HepG2 (cell line): Measurements from ENCODE around the gene POLR1D. TPM values are rescaled to one million over a fixed set of nuclear protein-coding genes. Genes with fewer than 3 reads are reported as not detected.
A peak's percentile ranks its signal among the peaks of the same experiment; 100 is the strongest.

Experiments used
- ARID5B ChIP-seq: IDR thresholded peaks from 2 replicates; pipeline ENCODE4 v1.4.0; 2020; ENCODE audit warnings: mild to moderate bottlenecking, missing genetic modification reagents
- ATF7-NPFF ChIP-seq: sonication (generic); formaldehyde crosslinking; IDR thresholded peaks from 2 replicates; pipeline ENCODE4 v1.8.1; 2023; ENCODE audit warnings: mild to moderate bottlenecking, low read depth, missing genetic modification reagents, moderate library complexity
- ESRRA ChIP-seq: sonication (generic); formaldehyde crosslinking; IDR thresholded peaks from 2 replicates; pipeline ENCODE4 v1.5.1; 2020; ENCODE audit warnings: mild to moderate bottlenecking, low read depth, missing genetic modification reagents
- GZF1 ChIP-seq: sonication (generic); formaldehyde crosslinking; IDR thresholded peaks from 2 replicates; pipeline ENCODE4 v1.5.1; 2020; ENCODE audit warnings: mild to moderate bottlenecking, missing genetic modification reagents
- KDM2A ChIP-seq: sonication (generic); formaldehyde crosslinking; IDR thresholded peaks from 2 replicates; pipeline ENCODE4 v1.4.0; 2020; ENCODE audit warnings: low read depth, missing genetic modification reagents, borderline replicate concordance
- KLF12 ChIP-seq: sonication (generic); formaldehyde crosslinking; IDR thresholded peaks from 2 replicates; pipeline ENCODE4 v1.4.0; 2020; ENCODE audit warnings: missing genetic modification reagents, borderline replicate concordance
- MIXL1 ChIP-seq: IDR thresholded peaks from 2 replicates; pipeline ENCODE4 v1.6.1; 2016
- MTA3 ChIP-seq: sonication (generic); formaldehyde crosslinking; IDR thresholded peaks from 2 replicates; pipeline ENCODE4 v1.4.0; 2020; ENCODE audit warnings: missing genetic modification reagents
- MZF1 ChIP-seq: sonication (generic); formaldehyde crosslinking; IDR thresholded peaks from 2 replicates; pipeline ENCODE4 v1.8.1; 2023; ENCODE audit warnings: mild to moderate bottlenecking, missing genetic modification reagents, borderline replicate concordance
- NR2F1 ChIP-seq, 2 experiments: fragments of 450-650 bp in 1 of 2; formaldehyde crosslinking in 1 of 2; IDR thresholded peaks; 2 replicates each; pipeline versions ENCODE4 v1.5.0 to v1.6.1; 2016 to 2020; ENCODE audit warnings: mild to moderate bottlenecking in 1 of 2, missing compliant biosample characterization in 1 of 2, missing genetic modification reagents in 1 of 2, moderate library complexity in 1 of 2
- NR3C1 ChIP-seq: sonication (generic); formaldehyde crosslinking; IDR thresholded peaks from 2 replicates; pipeline ENCODE4 v1.4.0; 2020; ENCODE audit warnings: missing genetic modification reagents
- PAX8 ChIP-seq: sonication (generic); formaldehyde crosslinking; IDR thresholded peaks from 2 replicates; pipeline ENCODE4 v1.8.0; 2022; ENCODE audit warnings: mild to moderate bottlenecking, missing genetic modification reagents, borderline replicate concordance
- SAP130 ChIP-seq: IDR thresholded peaks from 2 replicates; pipeline ENCODE4 v1.6.1; 2016; ENCODE audit warnings: low read depth
- SMAD9 ChIP-seq: sonication (generic); formaldehyde crosslinking; IDR thresholded peaks from 2 replicates; pipeline ENCODE4 v1.5.1; 2020; ENCODE audit warnings: mild to moderate bottlenecking, missing genetic modification reagents
- TCF7L2 ChIP-seq: IDR thresholded peaks from 2 replicates; pipeline ENCODE4 v1.6.1; 2011; ENCODE audit warnings: mild to moderate bottlenecking, low read depth, low read length, moderate library complexity
- TRIM22 ChIP-seq: fragments of 450-650 bp; IDR thresholded peaks from 2 replicates; pipeline ENCODE4 v1.6.1; 2017
- ZBTB21 ChIP-seq: sonication (generic); formaldehyde crosslinking; IDR thresholded peaks from 2 replicates; pipeline ENCODE4 v1.4.0; 2020; ENCODE audit warnings: missing genetic modification reagents
- ZFAT ChIP-seq: sonication (generic); formaldehyde crosslinking; conservative IDR thresholded peaks from 2 replicates; pipeline ENCODE4 v1.8.1; 2023; ENCODE audit warnings: missing genetic modification reagents, inconsistent platforms
- ZMYM3 ChIP-seq: sonication (generic); formaldehyde crosslinking; IDR thresholded peaks from 2 replicates; pipeline ENCODE4 v1.5.1; 2020; ENCODE audit warnings: mild to moderate bottlenecking, missing genetic modification reagents
- ZNF160 ChIP-seq: sonication (generic); formaldehyde crosslinking; IDR thresholded peaks from 2 replicates; pipeline ENCODE4 v1.8.0; 2022; ENCODE audit warnings: mild to moderate bottlenecking, inconsistent platforms, missing genetic modification reagents
- ZNF512B ChIP-seq: sonication (generic); formaldehyde crosslinking; IDR thresholded peaks from 2 replicates; pipeline ENCODE4 v1.5.1; 2020; ENCODE audit warnings: missing genetic modification reagents, mild to moderate bottlenecking, borderline replicate concordance
- ZNF567 ChIP-seq: sonication (generic); formaldehyde crosslinking; IDR thresholded peaks from 2 replicates; pipeline ENCODE4 v1.8.1; 2023; ENCODE audit warnings: mild to moderate bottlenecking, missing genetic modification reagents, borderline replicate concordance
- ZNF691 ChIP-seq: sonication (generic); formaldehyde crosslinking; IDR thresholded peaks from 2 replicates; pipeline ENCODE4 v1.4.0; 2020; ENCODE audit warnings: missing genetic modification reagents, low read depth, mild to moderate bottlenecking, borderline replicate concordance
- ZNF766 ChIP-seq: sonication (generic); formaldehyde crosslinking; IDR thresholded peaks from 2 replicates; pipeline ENCODE4 v1.5.0; 2020; ENCODE audit warnings: missing genetic modification reagents, borderline replicate concordance
- polyA plus RNA-seq, 8 experiments: library from polyadenylated mRNA; depleted of rRNA in 3 of 8; stranded (reverse) in 7 of 8; unstranded in 1 of 8; fragments of >200 nt; fragmentation: Illumina TruSeq in 4 of 8; extraction: Trizol in 4 of 8; gene quantifications; 2 replicates each; pipeline versions ENCODE4 v1.2.1 to v1.2.3, GENCODE V29; 2011 to 2016; ENCODE audit warnings: low read depth in 4 of 8, missing spikeins in 1 of 8, mixed read lengths in 1 of 8; ENCODE audit not compliant: insufficient read depth in 1 of 8
- total RNA-seq, 5 experiments: library from RNA; depleted of rRNA; stranded (reverse); fragments of >200 nt; fragmentation: Illumina TruSeq; extraction: Trizol; gene quantifications; 2 replicates each; pipeline ENCODE4 v1.2.3, GENCODE V29; 2016; ENCODE audit warnings: low read depth in 1 of 5

Gene POLR1D
- total and polyA plus RNA-seq, 2 of the 13 experiments (the other 11 are each of a cell fraction or from before 2014, with no cell fraction given): 183 to 490 TPM

- TF ChIP-seq NR2F1 (CRISPR knock-in tag; IDR thresholded peaks at IDR 0.05) (no peak), SMAD9 (CRISPR knock-in tag) (no peak), TCF7L2 (no peak), SAP130 (CRISPR knock-in tag) (peak; percentile 46; the same call in 1 of the 2 replicates), ATF7-NPFF (no peak), MTA3 (no peak), MIXL1 (no peak; the same call in 1 of the 2 replicates), KLF12 (CRISPR knock-in tag) (no peak), TRIM22 (no peak), ZNF567 (CRISPR knock-in tag) (no peak), ZNF512B (CRISPR knock-in tag) (no peak), ARID5B (peak; percentile 63), GZF1 (no peak), ZBTB21 (CRISPR knock-in tag) (no peak), ZMYM3 (CRISPR knock-in tag) (no peak), ZNF691 (CRISPR knock-in tag) (no peak), NR3C1 (CRISPR knock-in tag) (no peak), ZNF766 (CRISPR knock-in tag) (no peak), ZNF160 (no peak), MZF1 (CRISPR knock-in tag) (no peak), PAX8 (CRISPR knock-in tag) (no peak), ESRRA (CRISPR knock-in tag) (no peak), ZFAT (CRISPR knock-in tag) (no peak), KDM2A (no peak)
Measured at GRCh38 chr13:27624071-27624470, 2.4 kb downstream of the POLR1D start (continued).
